ENCODE results near the gene TMEM115. TPM values are rescaled to one million over a fixed set of nuclear protein-coding genes. Genes with fewer than 3 reads are reported as not detected.
"Not testable (repeated sequence)": the region's sequence is repeated elsewhere in the genome, so short reads cannot be mapped to it uniquely, and the experiment has no call there.

Gene TMEM115
- polyA plus RNA-seq, 4 donors = 24.8 to 49.1 (median 31.0) TPM

DNA sequence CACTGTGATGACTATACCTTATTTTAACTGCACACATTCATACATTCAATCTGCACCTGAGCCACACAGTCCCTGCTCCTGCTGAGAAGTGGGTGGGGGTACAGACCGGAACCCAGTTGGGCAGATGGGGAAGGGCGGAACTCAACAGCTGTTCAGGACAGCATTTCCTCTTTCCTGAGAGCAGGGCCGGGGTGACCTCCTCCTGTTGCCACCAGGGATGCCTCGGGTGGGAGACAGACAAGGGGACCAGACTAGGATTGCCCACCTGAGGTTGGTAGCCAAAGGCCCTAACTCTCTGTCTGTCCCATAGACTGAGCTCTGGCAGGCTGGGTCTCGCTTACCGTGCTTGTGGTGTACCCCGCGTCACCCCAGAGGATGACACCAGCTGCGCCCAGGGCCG lies 40.7 kb downstream of the TMEM115 start:
- Histone ChIP-seq H3K36me3 (ENCODE audit: control insufficient read depth in 3 of 3, insufficient read depth in 2 of 3, low read depth in 1 of 3, low read length in 3 of 3) (peaks cover 0 to 60% (median 0%) of the 10 kb centered on the region in 3 donors), H3K27me3 (ENCODE audit: control insufficient read depth in 3 of 3, insufficient read depth in 3 of 3, low read length in 3 of 3) (no peaks in the 10 kb centered on the region), H3K4me3 (ENCODE audit: low read depth in 1 of 3, low read length in 3 of 3) (no peak overlapping the region), H3K27ac (ENCODE audit: low read depth in 1 of 3, low read length in 2 of 3) (no peak overlapping the region), H3K4me1 (ENCODE audit: control insufficient read depth in 3 of 3, insufficient read depth in 2 of 3, low read depth in 1 of 3, low read length in 2 of 3) (peaks cover 3 to 62% (median 5%) of the 10 kb centered on the region in 3 donors), H3K9me3 (ENCODE audit: control insufficient read depth in 2 of 2, insufficient read depth in 1 of 2, low read depth in 1 of 2, low read length in 1 of 2) (no peaks in the 10 kb centered on the region)
- FAIRE-seq = no peak
- no peak for DNase-seq
- WGBS, 3 donors = 78 to 83% (median 81%) methylated on average over 10 of the region's 10 CpGs

DNA sequence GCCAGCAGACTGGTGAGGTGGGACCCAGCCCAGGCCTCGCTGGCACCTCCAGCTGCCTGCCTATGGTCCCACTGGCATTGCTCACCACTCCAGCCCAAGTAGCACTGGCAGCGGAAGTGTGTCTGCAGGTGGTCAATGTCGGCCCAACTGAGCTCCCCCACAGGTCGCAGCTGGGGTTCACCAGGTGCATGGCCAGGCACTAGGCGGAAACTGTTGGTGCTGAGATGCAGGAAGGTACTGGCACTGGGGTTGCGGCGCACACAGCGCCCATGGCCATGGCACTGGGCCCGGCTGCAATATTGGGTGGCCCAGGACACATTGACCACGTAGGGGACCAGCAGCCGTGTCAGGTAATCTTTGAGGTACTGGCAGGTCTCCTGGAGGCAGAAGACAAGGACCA lies 41.2 kb downstream of the TMEM115 start:
- no peak overlapping the region for H3K4me3 ChIP-seq (ENCODE audit: low read depth in 1 of 3, low read length in 3 of 3)
- H3K36me3 ChIP-seq (ENCODE audit: control insufficient read depth in 3 of 3, insufficient read depth in 2 of 3, low read depth in 1 of 3, low read length in 3 of 3) = peaks cover 0 to 60% (median 0%) of the 10 kb centered on the region in 3 donors
- H3K9me3 ChIP-seq (ENCODE audit: control insufficient read depth in 2 of 2, insufficient read depth in 1 of 2, low read depth in 1 of 2, low read length in 1 of 2) = no peaks in the 10 kb centered on the region
- H3K4me1 ChIP-seq (ENCODE audit: control insufficient read depth in 3 of 3, insufficient read depth in 2 of 3, low read depth in 1 of 3, low read length in 2 of 3) = peaks cover 3 to 58% (median 5%) of the 10 kb centered on the region in 3 donors
- H3K27ac ChIP-seq (ENCODE audit: low read depth in 1 of 3, low read length in 2 of 3) = no peak overlapping the region
- no peak for DNase-seq
- 78 to 84% (median 82%) methylated on average over 11 of the region's 11 CpGs for WGBS, 3 donors
- FAIRE-seq = no peak
- H3K27me3 ChIP-seq (ENCODE audit: control insufficient read depth in 3 of 3, insufficient read depth in 3 of 3, low read length in 3 of 3) = no peaks in the 10 kb centered on the region

DNA sequence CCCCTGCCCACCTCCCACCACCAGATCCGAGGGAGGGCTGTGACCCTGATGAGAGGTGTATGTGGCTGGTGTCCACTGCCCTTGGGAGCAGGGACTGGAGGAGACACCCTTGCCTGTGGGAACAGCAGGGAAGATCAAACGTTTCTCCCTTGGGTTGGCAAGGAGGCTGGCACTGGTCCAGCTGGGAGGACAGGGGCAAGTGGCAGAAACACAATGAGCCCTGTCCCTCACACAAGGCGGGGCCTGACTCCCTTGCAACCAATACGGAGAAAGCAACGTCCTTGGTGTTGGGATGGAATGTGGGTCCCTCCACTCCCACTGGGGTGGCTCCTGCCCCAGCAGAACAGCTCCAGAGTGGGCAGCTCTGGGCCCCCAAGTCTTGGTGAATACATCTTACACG lies 42.0 kb downstream of the TMEM115 start:
- peak overlapping the region; percentile 84 to 90 (median 85) for H3K27ac ChIP-seq (ENCODE audit: low read depth in 1 of 3, low read length in 2 of 3)
- DNase-seq = peak; percentile 24 to 64
- no peak overlapping the region for H3K4me3 ChIP-seq (ENCODE audit: low read depth in 1 of 3, low read length in 3 of 3)
- peaks cover 3 to 49% (median 5%) of the 10 kb centered on the region in 3 donors for H3K4me1 ChIP-seq (ENCODE audit: control insufficient read depth in 3 of 3, insufficient read depth in 2 of 3, low read depth in 1 of 3, low read length in 2 of 3)
- no peaks in the 10 kb centered on the region for H3K27me3 ChIP-seq (ENCODE audit: control insufficient read depth in 3 of 3, insufficient read depth in 3 of 3, low read length in 3 of 3)
- no peaks in the 10 kb centered on the region for H3K9me3 ChIP-seq (ENCODE audit: control insufficient read depth in 2 of 2, insufficient read depth in 1 of 2, low read depth in 1 of 2, low read length in 1 of 2)
- WGBS, 3 donors = 21 to 50% (median 44%) methylated on average over 6 of the region's 6 CpGs
- FAIRE-seq = no peak
- peaks cover 0 to 60% (median 0%) of the 10 kb centered on the region in 3 donors for H3K36me3 ChIP-seq (ENCODE audit: control insufficient read depth in 3 of 3, insufficient read depth in 2 of 3, low read depth in 1 of 3, low read length in 3 of 3)

DNA sequence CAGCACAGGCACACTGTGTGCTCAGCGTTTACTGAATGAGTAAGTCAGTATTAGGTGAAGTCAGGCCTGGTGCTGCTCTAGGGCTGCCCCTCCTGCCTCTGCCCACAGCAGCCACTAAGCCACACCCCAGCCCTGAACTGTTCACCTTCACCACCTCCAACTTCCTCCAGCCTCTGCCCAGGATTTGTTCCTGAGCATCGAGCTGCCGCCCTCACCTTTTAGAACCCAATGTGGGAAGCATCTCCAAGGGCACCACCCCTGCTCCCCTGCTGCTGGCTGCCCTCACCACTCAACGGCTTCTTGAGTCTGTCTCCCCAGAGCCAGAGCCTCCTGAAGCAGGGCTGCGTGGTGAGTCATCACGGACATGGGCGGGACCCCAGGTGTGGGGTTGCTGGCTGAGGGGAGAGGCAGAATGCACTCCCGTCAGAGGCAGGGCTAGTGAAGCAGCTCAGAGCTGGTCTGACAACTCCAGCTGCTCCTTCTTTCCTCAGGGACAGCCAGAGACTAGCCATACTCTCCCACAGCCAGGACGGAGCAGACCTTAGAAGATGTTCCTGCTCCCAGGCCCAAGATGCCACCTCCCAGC lies 42.6 kb downstream of the TMEM115 start:
- Histone ChIP-seq H3K27ac (ENCODE audit: low read depth in 1 of 3, low read length in 2 of 3) (peak overlapping the region; percentile 84 to 90 (median 85)), H3K27me3 (ENCODE audit: control insufficient read depth in 3 of 3, insufficient read depth in 3 of 3, low read length in 3 of 3) (no peaks in the 10 kb centered on the region), H3K4me1 (ENCODE audit: control insufficient read depth in 3 of 3, insufficient read depth in 2 of 3, low read depth in 1 of 3, low read length in 2 of 3) (peaks cover 3 to 44% (median 5%) of the 10 kb centered on the region in 3 donors), H3K9me3 (ENCODE audit: control insufficient read depth in 2 of 2, insufficient read depth in 1 of 2, low read depth in 1 of 2, low read length in 1 of 2) (no peaks in the 10 kb centered on the region), H3K4me3 (ENCODE audit: low read depth in 1 of 3, low read length in 3 of 3) (no peak overlapping the region), H3K36me3 (ENCODE audit: control insufficient read depth in 3 of 3, insufficient read depth in 2 of 3, low read depth in 1 of 3, low read length in 3 of 3) (peaks cover 0 to 60% (median 0%) of the 10 kb centered on the region in 3 donors)
- DNase-seq (peak; percentile 91 to 92), FAIRE-seq (no peak)
- 8 to 45% (median 22%) methylated on average over 9 of the region's 9 CpGs for WGBS, 3 donors

DNA sequence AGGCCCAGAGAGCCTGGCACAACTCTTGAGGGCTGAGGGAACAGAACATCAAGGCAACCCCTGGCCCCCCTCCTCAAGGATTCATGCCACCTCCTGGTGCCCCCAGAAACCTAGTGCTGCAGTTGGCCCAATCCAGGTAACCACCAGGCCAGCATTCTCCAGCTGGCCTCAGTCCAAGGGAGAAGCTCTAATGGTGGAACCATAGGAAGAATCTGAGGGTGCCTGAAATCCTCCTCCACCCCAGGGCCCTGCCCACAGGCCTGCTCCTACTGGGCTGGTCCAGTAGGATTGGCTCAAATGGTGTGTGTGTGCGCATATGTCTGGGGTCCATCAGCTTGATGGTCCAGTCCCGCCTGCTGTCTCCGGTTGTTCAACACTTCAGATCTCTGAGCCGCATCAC lies 44.5 kb downstream of the TMEM115 start:
- 95 to 100% (median 97%) methylated on average over 4 of the region's 4 CpGs for WGBS, 3 donors
- no peak for FAIRE-seq
- Histone ChIP-seq H3K4me3 (ENCODE audit: low read depth in 1 of 3, low read length in 3 of 3) (no peak overlapping the region), H3K27ac (ENCODE audit: low read depth in 1 of 3, low read length in 2 of 3) (no peak overlapping the region), H3K9me3 (ENCODE audit: control insufficient read depth in 2 of 2, insufficient read depth in 1 of 2, low read depth in 1 of 2, low read length in 1 of 2) (no peaks in the 10 kb centered on the region), H3K4me1 (ENCODE audit: control insufficient read depth in 3 of 3, insufficient read depth in 2 of 3, low read depth in 1 of 3, low read length in 2 of 3) (peaks cover 0 to 37% (median 4%) of the 10 kb centered on the region in 3 donors), H3K36me3 (ENCODE audit: control insufficient read depth in 3 of 3, insufficient read depth in 2 of 3, low read depth in 1 of 3, low read length in 3 of 3) (peaks cover 0 to 53% (median 0%) of the 10 kb centered on the region in 3 donors), H3K27me3 (ENCODE audit: control insufficient read depth in 3 of 3, insufficient read depth in 3 of 3, low read length in 3 of 3) (no peaks in the 10 kb centered on the region)
- no peak for DNase-seq

DNA sequence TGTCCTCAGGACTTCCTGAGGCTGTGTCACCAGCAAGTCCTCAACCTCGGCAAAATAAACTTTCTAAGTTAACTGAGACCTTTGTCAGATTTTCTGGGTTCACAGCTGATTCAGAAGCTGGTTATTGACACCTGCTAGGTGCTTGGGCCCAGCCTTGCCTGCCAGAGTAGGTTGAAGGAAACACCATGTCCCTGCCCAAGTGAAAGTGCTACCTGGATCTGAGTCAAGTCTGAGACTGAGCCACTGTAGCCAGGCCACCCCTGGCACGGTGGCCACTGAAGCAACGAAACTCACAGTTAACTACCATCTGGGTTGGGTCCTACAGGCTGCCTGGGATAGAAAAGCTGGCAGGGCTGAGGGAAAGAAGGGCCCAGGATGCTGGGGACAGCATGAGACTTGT lies 45.0 kb downstream of the TMEM115 start:
- H3K4me3 ChIP-seq (ENCODE audit: low read depth in 1 of 3, low read length in 3 of 3) = no peak overlapping the region
- FAIRE-seq = no peak
- DNase-seq = no peak
- no peak overlapping the region for H3K27ac ChIP-seq (ENCODE audit: low read depth in 1 of 3, low read length in 2 of 3)
- peaks cover 0 to 32% (median 4%) of the 10 kb centered on the region in 3 donors for H3K4me1 ChIP-seq (ENCODE audit: control insufficient read depth in 3 of 3, insufficient read depth in 2 of 3, low read depth in 1 of 3, low read length in 2 of 3)
- WGBS, 3 donors = 77 to 81% (median 80%) methylated on average over 3 of the region's 3 CpGs
- H3K27me3 ChIP-seq (ENCODE audit: control insufficient read depth in 3 of 3, insufficient read depth in 3 of 3, low read length in 3 of 3) = no peaks in the 10 kb centered on the region
- peaks cover 0 to 5% of the 10 kb centered on the region in 2 donors for H3K9me3 ChIP-seq (ENCODE audit: control insufficient read depth in 2 of 2, insufficient read depth in 1 of 2, low read depth in 1 of 2, low read length in 1 of 2)
- peaks cover 0 to 48% (median 0%) of the 10 kb centered on the region in 3 donors for H3K36me3 ChIP-seq (ENCODE audit: control insufficient read depth in 3 of 3, insufficient read depth in 2 of 3, low read depth in 1 of 3, low read length in 3 of 3)

DNA sequence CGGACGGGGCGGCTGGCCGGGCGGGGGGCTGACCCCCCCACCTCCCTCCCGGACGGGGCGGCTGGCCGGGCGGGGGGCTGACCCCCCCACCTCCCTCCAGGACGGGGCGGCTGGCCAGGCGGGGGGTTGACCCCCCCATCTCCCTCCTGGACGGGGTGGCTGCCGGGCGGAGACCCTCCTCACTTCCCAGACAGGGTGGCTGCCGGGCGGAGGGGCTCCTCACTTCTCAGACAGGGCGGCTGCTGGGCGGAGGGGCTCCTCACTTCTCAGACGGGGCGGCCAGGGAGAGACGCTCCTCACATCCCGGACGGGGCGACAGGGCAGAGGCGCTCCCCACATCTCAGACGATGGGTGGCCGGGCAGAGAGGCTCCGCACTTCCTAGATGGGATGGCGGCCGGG lies 47.3 kb downstream of the TMEM115 start:
- H3K4me3 ChIP-seq (ENCODE audit: low read depth in 1 of 3, low read length in 3 of 3); FAIRE-seq: not testable (repeated sequence)
- H3K36me3 ChIP-seq (ENCODE audit: control insufficient read depth in 3 of 3, insufficient read depth in 2 of 3, low read depth in 1 of 3, low read length in 3 of 3) = peaks cover 0 to 25% (median 0%) of the 10 kb centered on the region in 3 donors

More for the DNA sequence above, 47.3 kb downstream of the TMEM115 start:
- H3K9me3 ChIP-seq (ENCODE audit: control insufficient read depth in 2 of 2, insufficient read depth in 1 of 2, low read depth in 1 of 2, low read length in 1 of 2) = peaks cover 0 to 22% of the 10 kb centered on the region in 2 donors
- not testable (repeated sequence) for H3K4me1 ChIP-seq (ENCODE audit: control insufficient read depth in 3 of 3, insufficient read depth in 2 of 3, low read depth in 1 of 3, low read length in 2 of 3); H3K27ac ChIP-seq (ENCODE audit: low read depth in 1 of 3, low read length in 2 of 3); H3K27me3 ChIP-seq (ENCODE audit: control insufficient read depth in 3 of 3, insufficient read depth in 3 of 3, low read length in 3 of 3); DNase-seq
- WGBS, 3 donors = 91 to 98% (median 93%) methylated on average over 9 to 32 of the region's 32 CpGs
